Stomach smooth muscle (tissue), 2 donors: Measurements from ENCODE around the gene SCRT2.
A peak's percentile ranks its signal among the peaks of the same experiment; 100 is the strongest.

ENCODE experiments used
- H3K27ac ChIP-seq: one replicate; pipeline ENCODE4 v1.7.0; 2013; ENCODE audit warnings: mild to moderate bottlenecking, low read length, inconsistent platforms
- H3K27me3 ChIP-seq, 2 donors: one replicate each; pipeline ENCODE4 v1.7.0; 2013; ENCODE audit warnings: low read length in 2 of 2; ENCODE audit not compliant: insufficient read depth in 2 of 2, control insufficient read depth in 1 of 2
- H3K36me3 ChIP-seq, 2 donors: one replicate each; pipeline ENCODE4 v1.7.0; 2013; ENCODE audit warnings: low read length in 2 of 2; ENCODE audit not compliant: control insufficient read depth in 2 of 2, insufficient read depth in 2 of 2
- H3K4me1 ChIP-seq: one replicate; pipeline ENCODE4 v1.7.0; 2013; ENCODE audit warnings: low read length; ENCODE audit not compliant: control insufficient read depth, insufficient read depth
- H3K4me3 ChIP-seq, 2 donors: one replicate each; pipeline ENCODE4 v1.7.0; 2013; ENCODE audit warnings: low read length in 2 of 2
- H3K9ac ChIP-seq, 2 donors: one replicate each; pipeline ENCODE4 v1.7.0; 2013; ENCODE audit warnings: low read length in 2 of 2, mild to moderate bottlenecking in 1 of 2
- H3K9me3 ChIP-seq, 2 donors: one replicate each; pipeline ENCODE4 v1.7.0; 2013; ENCODE audit warnings: low read length in 2 of 2; ENCODE audit not compliant: control insufficient read depth in 2 of 2
- donor health status: healthy.
- donor health status: Pancreatic carcinoma.

SCRT2 gene

DNA sequence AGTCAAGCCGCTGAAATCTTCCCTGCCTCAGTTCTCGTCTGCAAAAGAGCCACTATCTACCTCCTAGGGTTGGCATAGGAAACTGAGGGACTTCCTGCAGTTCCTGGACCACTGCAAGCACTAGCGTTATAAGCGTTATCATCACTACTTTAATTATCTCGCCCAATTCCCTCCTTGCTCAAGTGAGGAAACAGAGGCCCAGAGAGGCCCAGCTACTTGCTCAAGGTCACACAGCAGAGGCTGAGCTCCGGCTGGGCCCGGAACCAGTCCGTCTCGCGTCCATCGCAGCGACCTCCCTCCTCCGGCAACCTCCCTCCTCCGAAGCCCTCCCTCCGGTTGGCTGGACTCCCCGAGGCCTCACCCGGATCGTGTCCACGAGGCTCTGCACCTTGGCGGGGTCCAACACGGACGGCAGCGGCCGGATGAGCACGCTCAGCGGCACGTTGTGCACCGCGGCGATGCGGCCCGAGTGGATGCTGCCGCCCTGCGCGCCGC lies 22.9 kb downstream of the SCRT2 start:
- peak overlapping the region; percentile 64 for H3K27ac ChIP-seq
- H3K27me3 ChIP-seq: no peaks in the 10 kb centered on the region
- peaks cover 21% of the 10 kb centered on the region for H3K4me1 ChIP-seq
- peak overlapping the region; percentile 56 to 76 for H3K9ac ChIP-seq
- H3K4me3 ChIP-seq: peak overlapping the region; percentile 79 to 93
- peaks cover 15 to 26% of the 10 kb centered on the region in 2 donors for H3K36me3 ChIP-seq
- H3K9me3 ChIP-seq: peaks cover 6 to 7% of the 10 kb centered on the region in 2 donors

DNA sequence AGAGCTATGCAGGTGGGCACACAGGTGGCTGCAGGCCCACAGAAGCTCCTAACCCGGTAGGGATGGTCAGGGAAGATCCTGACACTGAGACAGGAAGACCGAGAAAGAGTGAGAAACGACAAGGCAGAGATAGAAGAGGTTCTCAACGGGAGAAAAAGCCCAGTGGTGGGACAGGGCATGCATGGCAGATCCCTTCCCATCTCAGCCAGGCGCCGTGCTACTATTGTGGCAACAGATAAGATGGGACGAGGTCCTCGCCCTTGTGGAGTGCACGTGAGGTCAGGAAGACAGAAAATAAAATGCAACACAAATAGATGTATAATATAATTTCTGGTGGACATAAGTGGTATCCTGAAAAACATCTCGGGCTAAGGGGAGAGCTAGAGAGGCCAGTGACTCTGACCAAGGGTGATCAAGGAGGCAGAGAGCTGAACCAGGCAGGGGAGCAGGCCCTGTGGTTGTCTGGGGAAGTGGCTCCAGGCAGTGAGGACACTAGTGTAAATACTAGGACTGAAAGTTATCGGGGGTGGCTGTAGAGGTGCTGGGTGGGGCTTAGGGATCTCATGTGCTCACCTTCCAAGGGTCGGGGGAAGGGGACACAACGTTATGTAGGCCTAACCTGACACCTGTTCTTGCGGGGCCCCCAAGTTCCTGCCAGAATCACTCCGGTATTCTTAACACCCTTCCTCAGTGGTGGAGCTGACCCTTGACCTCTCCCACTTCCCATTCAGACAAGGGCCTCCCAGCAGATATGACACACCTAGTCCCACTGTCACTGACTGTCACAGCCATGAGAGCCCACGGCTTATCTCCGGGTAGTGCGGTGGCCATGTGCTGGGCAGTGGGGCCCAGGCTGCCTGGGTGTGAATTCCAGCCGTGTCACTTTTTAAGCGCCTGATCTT lies 23.6 kb downstream of the SCRT2 start:
- H3K4me1 ChIP-seq: peaks cover 21% of the 10 kb centered on the region
- peak overlapping the region; percentile 64 for H3K27ac ChIP-seq
- H3K27me3 ChIP-seq: no peaks in the 10 kb centered on the region
- H3K36me3 ChIP-seq: peaks cover 22 to 33% of the 10 kb centered on the region in 2 donors
- peaks cover 6 to 7% of the 10 kb centered on the region in 2 donors for H3K9me3 ChIP-seq
- peak overlapping the region; percentile 79 to 93 for H3K4me3 ChIP-seq
- H3K9ac ChIP-seq: peak overlapping the region; percentile 56 to 76

- peaks cover 22 to 34% of the 10 kb centered on the region in 2 donors for H3K36me3 ChIP-seq
- peaks cover 21% of the 10 kb centered on the region for H3K4me1 ChIP-seq
- no peak overlapping the region for H3K27ac ChIP-seq
- no peak overlapping the region for H3K4me3 ChIP-seq
- no peaks in the 10 kb centered on the region for H3K27me3 ChIP-seq
- no peak overlapping the region for H3K9ac ChIP-seq
- H3K9me3 ChIP-seq: peaks cover 6 to 7% of the 10 kb centered on the region in 2 donors
Measured at GRCh38 chr20:650954-651353, 24.6 kb downstream of the SCRT2 start.

- Histone ChIP-seq H3K9ac (no peak overlapping the region), H3K36me3 (peaks cover 22 to 34% of the 10 kb centered on the region in 2 donors), H3K27ac (no peak overlapping the region), H3K9me3 (peaks cover 6 to 7% of the 10 kb centered on the region in 2 donors), H3K27me3 (no peaks in the 10 kb centered on the region), H3K4me3 (no peak overlapping the region), H3K4me1 (peaks cover 24% of the 10 kb centered on the region)
Measured at GRCh38 chr20:650281-650680, 25.3 kb downstream of the SCRT2 start.

DNA sequence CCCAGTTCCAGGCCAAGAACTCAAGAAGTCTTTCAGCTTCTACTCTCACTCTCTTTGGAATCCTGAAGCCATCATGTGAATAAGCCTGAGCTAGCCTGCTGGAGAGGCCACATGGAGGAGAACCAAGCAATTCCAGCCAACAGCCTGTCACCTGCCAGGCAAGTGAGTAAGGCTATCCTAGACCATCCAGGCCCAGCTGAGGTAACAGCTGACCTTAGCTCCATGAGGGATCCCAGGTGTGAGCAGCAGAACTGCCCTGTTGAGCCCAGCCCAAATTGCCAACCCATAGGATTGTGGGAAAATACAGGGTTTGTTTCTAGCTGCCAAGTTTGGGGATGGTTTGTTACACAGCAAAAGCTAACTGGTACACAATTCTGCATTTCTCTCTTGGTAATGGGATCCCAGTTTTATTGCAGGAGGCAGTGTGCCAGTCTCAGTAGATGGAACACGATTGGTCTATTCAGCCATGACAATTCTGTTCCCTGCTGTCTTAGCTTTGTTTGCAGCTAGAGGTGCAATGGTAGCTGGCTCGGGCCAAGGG lies 28.1 kb downstream of the SCRT2 start:
- H3K9ac ChIP-seq: no peak overlapping the region
- H3K27me3 ChIP-seq: peaks cover 4 to 6% of the 10 kb centered on the region in 2 donors
- H3K27ac ChIP-seq: no peak overlapping the region
- H3K4me1 ChIP-seq: peaks cover 17% of the 10 kb centered on the region
- H3K9me3 ChIP-seq: peaks cover 6 to 7% of the 10 kb centered on the region in 2 donors
- no peak overlapping the region for H3K4me3 ChIP-seq
- H3K36me3 ChIP-seq: peaks cover 22 to 34% of the 10 kb centered on the region in 2 donors

GRCh38 chr20:646868-647233 lies 28.8 kb downstream of the SCRT2 start:
- Histone ChIP-seq H3K4me1 (peaks cover 13% of the 10 kb centered on the region), H3K36me3 (peaks cover 22 to 34% of the 10 kb centered on the region in 2 donors), H3K9ac (no peak overlapping the region), H3K4me3 (no peak overlapping the region), H3K27ac (no peak overlapping the region), H3K27me3 (peaks cover 4 to 8% of the 10 kb centered on the region in 2 donors), H3K9me3 (peaks cover 6 to 7% of the 10 kb centered on the region in 2 donors)

DNA sequence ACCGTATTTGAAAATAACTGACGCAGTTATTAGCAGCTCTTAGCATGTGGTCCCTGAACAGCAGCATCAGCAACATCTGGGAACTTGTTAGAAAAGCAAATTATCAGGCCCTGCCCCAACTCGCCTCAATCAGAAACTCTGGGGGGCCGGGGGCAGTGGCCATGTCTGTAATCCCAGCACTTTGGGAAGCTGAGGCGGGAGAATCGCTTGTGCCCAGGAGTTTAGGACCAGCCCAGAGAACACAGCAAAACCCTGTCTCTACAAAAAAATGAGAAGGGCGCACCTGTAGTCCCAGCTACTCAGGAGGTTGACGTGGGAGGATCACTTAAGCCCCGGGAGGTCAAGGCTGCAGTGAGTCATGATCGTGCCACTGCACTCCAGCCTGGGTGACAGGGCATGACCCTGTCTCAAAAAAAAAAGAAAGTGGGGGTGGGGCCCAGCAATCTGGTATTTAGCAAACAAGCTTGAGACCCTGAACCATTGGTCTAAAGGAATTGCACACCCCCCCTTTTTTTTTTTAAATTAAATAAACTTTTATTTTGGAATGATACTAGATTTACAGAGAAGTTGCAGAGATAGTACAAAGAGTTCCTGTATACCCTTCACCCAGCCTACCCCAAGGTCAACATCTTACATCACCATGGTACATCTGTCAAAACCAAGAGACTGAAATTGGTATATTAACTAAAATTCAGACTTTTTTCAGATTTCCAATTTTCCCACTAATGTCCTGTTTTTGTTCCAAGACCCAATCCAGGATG lies 29.3 kb downstream of the SCRT2 start:
- no peak overlapping the region for H3K27ac ChIP-seq
- H3K9ac ChIP-seq: no peak overlapping the region
- peaks cover 22 to 34% of the 10 kb centered on the region in 2 donors for H3K36me3 ChIP-seq
- peaks cover 11% of the 10 kb centered on the region for H3K4me1 ChIP-seq
- H3K4me3 ChIP-seq: no peak overlapping the region
- peaks cover 6 to 7% of the 10 kb centered on the region in 2 donors for H3K9me3 ChIP-seq
- peaks cover 4 to 8% of the 10 kb centered on the region in 2 donors for H3K27me3 ChIP-seq

- Histone ChIP-seq H3K9me3 (peaks cover 6 to 7% of the 10 kb centered on the region in 2 donors), H3K4me1 (peaks cover 11% of the 10 kb centered on the region), H3K4me3 (no peak overlapping the region), H3K27ac (no peak overlapping the region), H3K9ac (no peak overlapping the region), H3K36me3 (peaks cover 22 to 31% of the 10 kb centered on the region in 2 donors), H3K27me3 (peaks cover 4 to 8% of the 10 kb centered on the region in 2 donors)
Measured at GRCh38 chr20:645318-646106, 30.1 kb downstream of the SCRT2 start.

DNA sequence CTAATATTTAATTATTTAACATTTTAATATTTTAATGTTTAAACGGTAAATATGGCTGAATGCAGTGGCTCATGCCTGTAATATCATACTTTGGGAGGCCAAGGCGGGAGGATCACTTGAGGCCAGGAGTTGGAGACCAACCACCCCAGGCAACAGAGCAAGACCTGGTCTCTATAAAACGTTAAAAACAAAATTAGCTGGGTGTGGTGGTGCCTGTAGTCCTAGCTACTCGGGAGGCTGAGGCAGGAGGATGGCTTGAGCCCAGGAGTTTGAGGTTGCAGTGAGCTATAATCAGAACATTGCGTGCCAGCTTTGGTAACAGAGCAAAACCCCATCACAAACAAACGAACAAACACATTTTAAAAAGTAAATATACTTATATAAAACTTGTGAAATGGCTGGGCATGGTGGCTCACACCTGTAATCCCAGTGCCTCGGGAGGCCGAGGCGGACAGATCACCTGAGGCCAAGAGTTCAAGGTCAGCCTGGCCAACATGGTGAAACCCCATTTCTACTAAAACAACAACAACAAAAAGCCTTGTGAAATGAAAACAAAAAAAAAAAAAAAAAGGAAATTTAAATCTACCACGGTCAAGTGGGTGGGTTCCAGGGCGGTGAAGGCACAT lies 30.8 kb downstream of the SCRT2 start:
- Histone ChIP-seq H3K27me3 (peaks cover 4 to 8% of the 10 kb centered on the region in 2 donors), H3K36me3 (peaks cover 22 to 24% of the 10 kb centered on the region in 2 donors), H3K4me3 (no peak overlapping the region), H3K9me3 (peaks cover 6 to 7% of the 10 kb centered on the region in 2 donors), H3K27ac (no peak overlapping the region), H3K4me1 (peaks cover 11% of the 10 kb centered on the region), H3K9ac (no peak overlapping the region)
